Measurements from ENCODE around the gene UTF1.

Gene UTF1

DNA sequence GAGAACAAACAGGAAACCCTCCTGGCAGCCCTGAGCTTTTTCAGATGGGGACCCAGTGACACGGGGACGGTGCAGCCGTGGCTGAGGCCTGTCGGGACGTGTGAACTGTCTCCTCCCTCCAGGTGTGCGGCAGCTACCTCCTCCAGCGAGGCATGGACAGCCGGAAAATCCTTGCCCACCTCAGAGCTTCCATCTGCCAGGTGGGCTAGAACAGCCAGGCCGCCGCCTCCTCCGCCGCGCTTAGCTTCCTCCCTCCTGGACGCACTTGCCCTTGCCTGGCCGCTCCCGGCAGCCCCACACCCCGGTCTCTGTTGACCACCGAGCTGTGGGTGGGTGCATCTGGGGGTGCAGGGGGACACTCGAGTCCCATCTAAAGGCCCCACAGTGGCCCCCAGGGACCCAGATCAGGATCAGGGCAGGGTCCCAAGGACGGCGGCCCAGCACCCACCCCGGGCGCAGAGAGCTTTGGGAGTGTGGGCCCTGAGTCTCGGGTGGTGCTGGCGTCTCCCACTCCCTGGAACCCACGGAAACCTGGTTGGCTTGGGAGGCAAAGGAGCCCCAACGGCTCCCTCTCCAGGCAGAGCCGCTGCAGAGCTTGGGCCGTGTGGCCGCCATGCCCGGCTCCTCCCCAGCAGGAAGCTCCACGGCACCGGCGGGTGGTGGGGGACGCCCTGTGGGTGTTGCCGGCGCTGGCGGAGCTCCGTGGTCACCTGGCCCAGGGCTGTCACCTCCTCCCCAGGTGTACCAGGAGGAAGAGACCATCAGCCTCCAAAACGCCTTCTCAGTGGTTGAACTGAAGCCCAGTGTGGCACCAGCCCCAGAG lies 32.9 kb upstream of the UTF1 start:
- DNase-seq, result no peak

DNA sequence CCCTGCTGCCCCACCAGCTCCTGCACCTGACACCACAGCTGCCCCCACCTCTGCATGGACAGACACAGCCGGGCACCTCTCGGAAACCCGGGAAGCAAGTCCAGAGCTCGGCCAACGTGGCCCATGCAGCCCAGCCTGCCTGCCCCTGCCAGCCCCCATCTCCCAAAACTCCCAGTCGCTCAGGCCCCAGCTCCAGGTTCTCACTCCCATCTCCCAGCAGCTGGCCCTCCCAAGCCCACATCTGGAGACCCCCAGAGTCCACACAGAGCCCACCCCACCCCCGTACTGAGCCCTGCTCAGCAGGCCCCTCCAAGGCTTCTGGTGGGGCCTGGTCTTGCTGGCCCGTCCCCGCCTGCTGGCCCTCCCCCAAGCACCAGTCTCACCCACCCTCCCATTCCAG lies 32.2 kb upstream of the UTF1 start:
- no peak for DNase-seq

DNA sequence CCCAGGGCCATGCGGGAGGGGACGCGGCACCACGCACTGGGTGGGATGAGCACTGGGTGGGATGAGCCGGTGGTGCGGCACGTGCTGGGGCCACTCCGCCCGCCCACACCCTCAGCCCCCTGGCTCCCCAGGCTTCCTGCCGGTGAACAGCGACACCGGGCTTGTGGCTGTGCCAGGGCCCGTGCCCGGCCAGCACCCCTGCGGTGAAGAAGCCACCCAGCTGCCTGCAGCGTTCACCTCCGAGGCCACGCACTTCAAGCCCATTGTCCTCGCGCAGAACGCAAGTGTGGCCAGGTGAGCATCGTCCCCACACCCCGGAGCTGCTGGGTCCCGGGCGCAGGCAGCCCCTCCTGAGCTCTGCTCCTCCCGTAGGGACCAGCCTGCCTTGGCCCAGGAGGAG lies 31.8 kb upstream of the UTF1 start:
- DNase-seq, result no peak

DNA sequence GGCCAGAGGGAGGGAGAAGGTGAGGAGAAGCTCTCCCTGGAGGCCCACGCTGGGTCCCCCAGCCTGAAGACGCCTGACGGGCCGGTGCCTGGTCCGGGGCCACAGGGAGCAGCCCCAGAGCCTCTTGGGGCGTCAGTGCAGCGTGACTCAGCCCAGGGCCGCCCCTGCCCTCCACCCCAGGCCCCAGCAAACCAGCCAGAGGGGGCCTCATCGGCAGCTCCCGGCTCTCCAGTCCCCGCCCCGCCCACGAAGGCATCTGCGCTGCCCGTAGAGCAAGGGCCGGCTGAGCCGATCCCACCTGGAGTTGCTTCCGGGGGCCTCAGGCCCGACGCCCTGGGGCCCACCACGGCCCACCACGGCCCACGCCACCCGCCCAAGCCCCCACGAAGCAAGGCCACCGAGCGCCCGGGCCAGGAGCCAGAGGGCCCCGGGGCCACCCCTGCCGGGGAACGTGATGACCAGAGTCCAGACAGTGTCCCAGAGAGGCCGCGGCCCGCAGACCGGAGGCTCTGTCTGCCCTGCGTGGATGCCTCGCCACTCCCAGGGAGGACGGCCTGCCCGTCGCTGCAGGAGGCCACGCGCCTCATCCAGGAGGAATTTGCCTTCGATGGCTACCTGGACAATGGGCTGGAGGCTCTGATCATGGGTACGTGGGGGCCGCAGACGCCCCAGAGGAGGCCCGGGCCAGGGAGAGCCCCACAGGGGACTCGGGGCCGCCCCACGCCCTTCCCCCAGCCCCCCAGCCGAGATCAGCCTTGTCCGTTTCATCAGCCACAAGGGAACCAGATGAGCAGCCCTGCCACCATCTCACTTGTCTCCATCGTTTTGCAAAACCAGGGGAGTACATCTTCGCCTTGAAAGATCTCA lies 31.2 kb upstream of the UTF1 start:
- DNase-seq, result no peak

DNA sequence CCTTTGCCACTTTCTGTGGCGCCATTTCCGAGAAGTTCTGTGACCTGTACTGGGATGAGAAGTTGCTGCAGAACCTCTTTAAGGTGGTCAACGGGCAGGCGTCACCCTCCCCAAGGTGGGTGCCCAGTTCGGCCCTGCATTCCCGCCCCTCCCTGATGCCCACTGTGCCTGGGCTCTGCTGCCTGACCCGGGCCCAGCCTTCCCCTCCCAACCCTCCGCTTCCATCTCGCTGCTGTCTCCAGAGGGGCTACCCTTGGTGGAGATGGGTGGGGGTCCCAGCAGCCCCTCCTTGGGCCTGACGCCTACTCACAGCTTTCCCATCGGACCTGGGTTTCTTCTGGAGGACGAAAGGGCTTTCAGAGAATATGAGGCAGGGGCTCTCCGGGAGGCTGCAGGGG lies 30.5 kb upstream of the UTF1 start:
- no peak for DNase-seq

DNA sequence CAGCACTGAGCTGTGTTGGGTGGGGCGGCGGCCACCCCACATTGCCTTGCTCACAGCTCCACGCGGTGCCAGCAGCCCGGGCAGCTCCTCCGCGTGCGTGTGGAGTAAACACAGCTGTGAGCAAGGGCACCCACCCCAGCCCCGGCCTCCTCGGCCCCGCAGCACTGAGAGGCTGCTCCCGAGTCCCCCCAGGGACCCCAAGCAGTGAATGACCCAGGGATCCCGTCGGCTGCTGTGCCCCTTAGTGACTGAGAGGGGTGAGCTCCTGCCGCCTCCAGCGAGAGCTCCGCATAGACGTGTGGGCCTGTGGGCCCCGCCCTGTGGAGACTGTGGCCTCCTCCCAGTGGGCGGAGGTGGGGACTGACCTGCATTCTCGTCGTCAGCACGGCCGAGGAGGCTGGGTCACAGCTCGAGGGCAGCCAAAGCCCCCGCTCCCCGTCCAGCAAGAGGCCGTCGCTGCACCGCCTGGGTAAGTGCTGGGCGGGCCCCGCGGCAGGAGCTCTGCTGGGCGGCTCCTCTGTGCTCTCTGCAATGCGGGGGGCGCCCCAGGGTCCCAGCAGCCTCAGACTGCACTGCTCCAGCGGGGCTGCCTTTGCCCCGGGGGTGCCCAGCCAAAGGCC lies 29.9 kb upstream of the UTF1 start:
- no peak for DNase-seq

DNA sequence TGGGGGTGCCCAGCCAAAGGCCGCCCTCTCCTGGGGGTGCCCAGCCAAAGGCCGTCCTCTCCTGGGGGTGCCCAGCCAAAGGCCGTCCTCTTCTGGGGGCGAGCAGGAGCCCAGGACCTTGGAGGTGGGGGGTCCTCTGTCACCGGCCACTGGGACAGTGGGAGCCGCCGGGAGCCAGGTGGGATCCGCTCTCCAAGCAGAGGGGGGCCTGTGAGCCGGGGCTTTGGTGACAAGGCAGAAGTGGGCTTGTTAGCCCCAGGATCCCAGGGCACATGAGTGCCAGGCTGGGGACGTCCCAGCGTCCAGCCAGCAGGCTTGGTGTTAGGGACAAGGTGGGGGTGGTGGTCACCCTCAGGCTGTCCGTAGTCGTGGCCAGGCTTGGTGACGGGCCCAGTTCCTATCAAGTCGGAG lies 29.4 kb upstream of the UTF1 start:
- DNase-seq, result no peak

DNA sequence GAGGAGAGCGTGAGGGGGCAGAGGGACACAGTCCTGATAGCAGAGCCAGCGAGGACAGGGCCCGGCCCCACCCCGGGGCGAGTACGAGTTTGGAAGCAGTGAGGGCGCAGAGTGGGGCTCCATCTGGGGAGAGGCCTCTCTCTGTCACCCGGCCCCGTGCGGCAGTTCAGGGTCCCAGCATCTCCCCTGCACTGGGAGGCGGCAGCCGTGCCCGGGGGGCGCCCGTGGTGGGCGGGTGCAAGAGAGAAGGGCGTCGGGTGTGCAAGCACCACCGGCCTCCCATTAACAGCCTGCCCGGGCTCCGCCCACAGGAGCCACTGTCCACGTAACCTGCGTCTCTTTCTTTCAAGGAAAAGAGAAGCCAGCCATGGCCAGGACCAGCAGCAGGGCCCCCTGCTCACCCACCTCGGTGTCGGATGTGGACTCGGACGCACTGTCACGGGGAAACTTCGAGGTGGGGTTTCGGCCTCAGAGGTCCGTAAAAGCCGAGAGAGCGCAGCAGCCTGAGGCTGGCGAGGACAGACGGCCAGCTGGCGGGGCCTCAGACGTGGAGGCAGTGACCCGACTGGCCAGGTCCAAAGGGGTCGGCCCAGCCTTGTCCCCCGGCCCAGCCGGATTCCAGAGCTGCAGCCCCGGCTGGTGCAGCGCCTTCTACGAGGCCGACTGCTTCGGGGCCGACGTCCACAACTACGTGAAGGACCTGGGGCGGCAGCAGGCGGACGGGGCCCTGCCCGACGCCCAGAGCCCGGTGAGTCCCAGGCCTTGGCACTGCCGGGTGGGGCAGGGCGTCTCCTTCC lies 28.7 kb upstream of the UTF1 start:
- no peak for DNase-seq

DNA sequence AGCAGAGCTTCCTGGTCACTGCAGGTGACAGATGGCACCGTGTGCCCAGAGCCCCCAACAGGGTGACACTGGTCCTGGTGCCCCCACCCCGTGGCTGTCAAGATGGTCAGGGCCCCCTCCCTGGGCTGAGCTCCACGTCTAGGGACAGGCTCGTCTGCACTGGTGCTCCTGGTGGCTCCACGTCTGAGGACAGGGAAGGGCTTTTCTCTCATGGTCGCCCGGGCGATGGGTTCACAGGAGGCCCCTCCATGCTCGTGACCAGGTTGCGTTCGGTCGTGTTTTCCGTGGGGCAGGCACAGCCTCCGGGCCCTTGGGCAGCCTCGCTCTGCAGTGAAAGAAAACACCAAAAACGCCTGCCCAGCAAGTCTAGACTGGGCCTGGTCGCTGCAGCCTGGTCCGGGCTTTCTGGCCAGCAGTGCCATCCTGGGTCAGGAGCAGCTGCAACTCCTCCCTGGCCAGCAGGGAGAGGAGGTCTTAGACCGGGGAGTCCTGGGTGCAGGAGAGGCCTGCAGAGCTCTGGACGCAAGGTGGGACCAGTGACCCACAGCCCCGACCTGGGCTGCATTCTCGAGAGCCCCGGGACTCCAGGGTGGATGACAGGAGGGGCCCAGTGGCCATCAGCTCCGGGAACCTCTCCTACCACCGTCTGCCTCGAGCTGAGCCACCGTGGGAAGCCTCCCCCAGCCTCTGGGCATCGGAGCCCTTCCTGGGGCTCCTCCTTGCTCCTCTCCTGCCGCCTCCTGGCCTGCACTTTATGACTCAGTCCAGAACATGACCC lies 27.9 kb upstream of the UTF1 start:
- no peak for DNase-seq

DNA sequence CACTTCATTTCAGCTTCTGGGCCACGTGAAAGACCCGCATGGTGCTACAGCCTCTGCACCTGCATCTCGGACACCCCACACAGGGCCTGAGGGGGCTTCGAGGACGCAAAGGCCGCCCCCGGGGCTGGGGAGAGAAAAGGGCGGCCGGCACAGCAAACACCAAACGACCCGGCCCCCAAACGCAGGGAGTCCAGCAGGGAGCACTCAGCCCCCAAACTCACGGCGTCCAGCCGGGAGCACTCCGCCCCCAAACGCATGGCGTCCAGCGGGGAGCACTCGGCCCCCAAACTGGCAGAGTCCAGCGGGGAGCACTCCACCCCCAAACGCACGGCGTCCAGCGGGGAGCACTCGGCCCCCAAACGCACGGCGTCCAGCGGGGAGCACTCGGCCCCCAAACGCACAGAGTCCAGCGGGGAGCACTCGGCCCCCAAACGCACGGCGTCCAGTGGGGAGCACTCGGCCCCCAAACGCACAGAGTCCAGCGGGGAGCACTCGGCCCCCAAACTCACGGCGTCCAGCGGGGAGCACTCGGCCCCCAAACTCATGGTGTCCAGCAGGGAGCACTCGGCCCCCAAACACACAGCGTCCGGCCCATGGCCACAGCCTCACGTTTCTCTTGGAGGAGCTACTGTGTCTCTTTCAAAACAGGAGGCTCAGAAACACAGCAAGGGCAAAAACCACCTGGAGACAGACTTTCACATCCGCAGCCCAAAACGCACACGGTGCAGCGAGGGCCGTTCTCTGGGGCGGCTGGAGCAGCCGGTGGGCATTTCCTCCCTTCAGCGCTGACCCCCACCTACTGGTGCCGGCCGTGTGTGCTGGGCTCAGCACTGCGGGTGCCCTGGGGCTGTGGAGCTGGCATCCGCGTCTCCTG lies 27.0 kb upstream of the UTF1 start:
- no peak for DNase-seq

DNA sequence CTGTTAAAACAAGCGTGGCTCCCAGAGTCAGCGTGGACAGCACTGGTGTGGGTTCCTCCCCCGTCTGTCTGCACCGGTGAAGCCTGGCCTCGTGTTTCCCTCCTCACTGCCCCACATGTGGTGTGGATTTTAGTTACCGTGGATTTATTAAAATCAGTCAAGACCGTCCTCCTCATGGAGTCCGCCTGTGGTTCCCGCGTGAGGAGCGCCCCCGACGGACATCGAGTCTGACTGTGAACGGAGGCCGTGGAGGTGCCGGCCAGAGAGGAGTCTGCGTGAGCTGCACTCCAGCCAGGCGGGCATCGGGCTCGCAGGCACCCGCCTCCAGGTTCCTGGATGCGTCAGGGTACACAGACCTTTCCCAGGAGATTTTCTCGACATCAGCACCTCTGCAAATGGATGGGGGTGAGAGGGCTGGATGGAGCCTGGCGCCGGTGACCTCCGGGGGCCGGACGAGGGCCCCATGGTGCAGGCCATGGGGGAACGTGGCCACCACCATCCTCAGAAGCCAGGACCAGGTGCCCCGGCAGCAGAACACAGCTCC lies 26.3 kb upstream of the UTF1 start:
- no peak for DNase-seq

DNA sequence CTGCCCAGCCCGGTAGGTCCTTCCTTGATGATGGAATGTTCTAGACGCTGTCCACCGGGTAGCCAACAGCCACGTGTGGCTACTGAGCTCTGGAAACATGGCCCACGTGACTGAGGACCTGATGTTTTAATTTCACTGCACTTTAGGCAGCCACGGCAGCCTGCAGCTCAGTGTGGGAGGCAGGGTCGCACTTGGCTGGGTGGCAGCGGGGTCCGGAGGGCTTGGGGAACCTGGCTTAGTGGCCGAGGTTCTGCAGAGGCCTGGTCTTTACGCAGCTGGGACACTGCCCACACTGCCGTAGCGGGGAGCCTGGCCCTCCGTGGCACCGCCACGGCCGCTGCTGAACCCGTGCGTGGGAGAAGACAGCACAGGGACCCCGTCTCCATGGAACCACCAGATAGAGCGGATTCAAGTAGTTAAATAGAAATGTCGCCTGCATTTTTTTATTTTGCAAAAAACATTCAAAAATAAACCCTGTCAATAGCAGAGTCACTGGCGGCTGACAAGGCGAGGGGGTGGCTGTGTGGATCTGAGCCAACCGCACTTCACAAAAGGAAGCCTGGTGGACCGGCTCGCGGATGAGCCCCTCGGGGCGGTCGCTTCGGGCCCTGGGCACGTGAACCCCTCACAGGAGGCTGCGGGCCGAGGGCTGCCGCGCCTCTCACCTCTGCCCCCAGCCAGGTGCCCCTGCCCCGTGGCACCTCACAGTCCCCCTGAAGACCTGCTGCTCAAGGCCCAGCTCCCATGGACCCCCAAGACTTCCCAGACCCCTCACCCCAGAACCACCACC lies 25.6 kb upstream of the UTF1 start:
- no peak for DNase-seq

DNA sequence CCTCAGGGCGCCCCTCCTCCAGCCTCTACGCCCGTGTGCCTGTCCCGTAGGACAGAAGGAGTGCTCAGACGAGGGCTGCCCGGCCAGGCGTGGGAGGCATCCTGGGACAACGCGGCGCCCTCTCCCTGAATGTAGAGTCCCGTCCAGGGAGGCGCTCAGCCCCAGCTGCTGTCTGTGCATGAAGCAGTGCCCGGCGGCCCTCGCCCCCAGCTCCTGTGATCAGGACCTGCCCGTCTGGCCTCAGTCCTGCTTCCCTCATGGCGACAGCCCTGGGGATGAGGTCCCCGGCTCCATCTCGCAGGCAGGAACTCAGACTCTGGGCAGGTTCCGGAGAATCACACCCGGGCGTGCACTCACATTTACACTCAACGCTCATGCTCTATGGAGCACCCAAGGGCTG lies 24.9 kb upstream of the UTF1 start:
- no peak for DNase-seq

DNA sequence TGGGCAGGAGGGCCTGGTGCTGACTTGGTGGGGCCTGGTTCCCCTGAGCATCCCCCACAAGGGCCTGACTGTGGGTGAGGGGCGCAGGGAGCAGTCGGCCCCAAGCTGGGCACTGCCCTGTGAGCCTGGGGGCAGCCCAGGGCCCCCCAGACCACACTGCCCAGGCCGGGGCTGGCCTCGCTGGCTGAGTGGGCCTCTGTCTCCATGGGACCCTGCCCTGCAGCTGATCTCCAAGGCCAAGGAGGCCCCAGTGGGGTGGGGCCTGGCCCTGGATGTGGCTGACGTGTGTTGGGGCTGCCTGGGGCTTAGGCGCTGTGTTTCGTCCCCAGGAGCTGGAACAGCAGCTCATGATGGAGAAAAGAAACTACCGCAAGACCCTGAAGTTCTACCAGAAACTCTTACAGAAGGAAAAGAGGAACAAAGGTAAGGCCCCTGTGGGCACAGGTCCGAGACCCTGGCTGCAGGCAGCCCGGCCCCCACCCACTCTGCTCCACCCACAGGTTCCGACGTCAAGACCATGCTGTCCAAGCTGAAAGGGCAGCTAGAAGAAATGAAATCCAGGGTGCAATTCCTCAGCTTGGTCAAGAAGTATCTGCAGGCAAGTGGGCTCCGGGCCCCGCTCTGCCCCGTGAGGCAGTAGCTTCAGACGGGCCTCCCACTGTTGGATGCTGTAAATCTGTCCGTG lies 23.5 kb upstream of the UTF1 start:
- no peak for DNase-seq

DNA sequence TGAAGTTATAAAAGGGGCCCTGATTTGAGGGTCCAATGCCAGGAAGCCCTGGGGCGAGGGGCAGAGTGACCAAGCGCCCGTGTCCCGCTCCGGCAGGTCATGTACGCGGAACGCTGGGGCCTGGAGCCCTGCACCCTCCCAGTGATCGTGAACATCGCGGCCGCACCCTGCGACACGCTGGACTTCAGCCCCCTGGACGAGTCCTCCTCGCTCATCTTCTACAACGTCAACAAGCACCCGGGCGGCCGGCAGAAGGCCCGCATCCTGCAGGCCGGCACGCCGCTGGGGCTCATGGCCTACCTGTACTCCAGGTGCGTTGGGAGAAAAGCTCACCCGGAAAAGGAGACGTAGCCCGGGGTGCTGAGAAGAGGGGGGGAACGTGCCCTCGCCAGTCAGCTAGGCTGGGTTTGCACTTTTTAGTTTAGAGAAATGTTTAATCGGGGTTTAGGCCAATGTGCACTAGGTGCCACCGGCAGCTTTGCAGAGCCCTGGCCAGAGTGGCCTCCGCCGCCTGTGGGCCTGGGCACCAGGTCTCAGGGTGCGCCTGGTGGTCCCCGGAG lies 22.9 kb upstream of the UTF1 start:
- DNase-seq, result no peak

DNA sequence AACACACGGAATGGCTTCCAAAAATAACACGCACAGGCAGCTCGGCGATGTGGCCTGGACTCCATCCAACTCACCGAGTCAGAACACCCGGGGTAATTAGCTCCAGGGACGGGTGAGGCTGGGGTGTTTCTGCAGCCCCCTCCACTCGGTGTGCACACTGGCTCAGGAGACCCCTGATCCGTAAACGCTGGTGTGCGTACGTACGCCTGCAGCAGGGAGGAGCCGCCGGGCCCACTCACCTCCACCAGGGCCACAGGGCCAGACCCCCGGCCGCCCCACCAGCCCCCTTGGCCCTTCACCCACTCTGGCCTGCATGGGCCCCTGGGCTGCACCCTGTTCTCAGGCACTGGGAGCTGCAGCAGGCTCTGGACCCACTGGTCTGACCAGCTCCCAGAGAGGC lies 22.4 kb upstream of the UTF1 start:
- no peak for DNase-seq

DNA sequence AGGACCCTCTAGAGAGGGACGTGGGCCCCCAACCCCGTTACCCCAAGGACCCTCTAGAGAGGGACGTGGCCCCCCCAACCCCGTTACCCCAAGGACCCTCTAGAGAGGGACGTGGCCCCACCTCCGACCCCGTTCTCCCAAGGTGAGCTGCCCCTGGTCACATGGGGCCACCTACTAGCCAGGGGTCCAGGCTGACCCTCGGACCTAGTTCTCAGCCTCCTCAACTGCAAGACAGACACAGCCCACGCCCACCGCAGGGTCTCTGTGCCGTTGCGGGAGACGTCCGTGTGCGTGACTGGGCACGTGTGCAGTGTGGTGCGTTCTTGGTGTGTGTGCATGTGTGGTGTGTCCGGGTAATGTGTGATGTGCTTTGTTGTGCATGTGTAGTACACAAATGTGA lies 21.6 kb upstream of the UTF1 start:
- no peak for DNase-seq

DNA sequence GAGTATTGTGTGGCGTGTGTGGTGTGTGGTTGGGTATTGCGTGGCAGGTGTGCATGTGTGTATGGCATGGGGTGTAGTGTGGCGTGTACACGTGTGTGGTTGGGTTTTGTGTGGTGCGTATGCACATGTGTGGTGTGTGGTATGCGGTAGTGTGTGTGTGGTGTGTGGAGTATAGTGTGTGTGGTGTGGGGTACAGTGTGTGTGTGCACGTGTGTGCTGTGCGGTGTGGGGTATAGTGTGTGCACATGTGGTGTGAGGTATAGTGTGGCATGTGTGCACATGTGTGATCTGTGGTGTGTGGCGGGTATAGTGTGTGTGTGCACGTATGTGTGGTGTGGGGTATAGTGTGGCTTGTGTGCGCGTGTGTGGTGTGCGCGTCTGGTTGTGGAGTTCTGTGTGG lies 20.9 kb upstream of the UTF1 start:
- DNase-seq, result no peak

DNA sequence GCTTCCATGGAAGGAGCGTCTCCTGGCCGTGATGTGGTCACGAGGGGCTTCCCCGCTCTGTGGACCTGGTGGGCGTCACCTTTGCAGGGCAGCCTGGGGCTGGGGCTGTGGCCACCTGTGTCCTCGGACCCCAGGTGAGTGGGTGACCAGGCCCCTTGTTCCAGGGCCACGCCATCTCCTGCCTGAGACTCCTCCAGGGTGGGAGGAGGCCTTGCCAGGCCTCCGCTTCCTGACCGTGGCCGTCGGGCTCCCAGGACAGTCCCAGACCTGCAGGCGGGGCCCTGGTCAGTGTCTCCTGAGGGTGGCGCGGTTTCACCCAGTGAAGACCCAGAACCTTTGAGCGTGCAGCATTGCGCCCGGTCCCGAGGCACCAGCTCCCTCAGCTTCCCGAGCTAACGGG lies 20.4 kb upstream of the UTF1 start:
- DNase-seq, result no peak

All from NCI-H2171 (cell line).